SK-N-SH (cell line): Measurements from ENCODE around the gene RNGTT.
"Not testable (repeated sequence)": the region's sequence is repeated elsewhere in the genome, so short reads cannot be mapped to it uniquely, and the experiment has no call there.

ENCODE experiments used
- EP300 ChIP-seq, 2 experiments: IDR thresholded peaks; 2 replicates each; pipeline versions ENCODE4 v1.4.0 to v1.6.1; 2012; ENCODE audit warnings: borderline replicate concordance in 1 of 2, low read depth in 1 of 2, low read length in 1 of 2
- EZH2phosphoT487 ChIP-seq: fragments of 200-600 bp; sonication (generic); IDR thresholded peaks from 2 replicates; pipeline ENCODE4 v1.6.1; 2017; ENCODE audit warnings: low read depth, mixed run types, mild to moderate bottlenecking, antibody characterized with exemption, moderate library complexity, borderline replicate concordance
- FOXM1 ChIP-seq: IDR thresholded peaks from 2 replicates; pipeline ENCODE4 v1.4.0; 2012; ENCODE audit warnings: low read depth, mild to moderate bottlenecking
- NFIC ChIP-seq: IDR thresholded peaks from 2 replicates; pipeline ENCODE4 v1.4.0; 2012; ENCODE audit warnings: borderline replicate concordance
- POLR2AphosphoS5 ChIP-seq: IDR thresholded peaks from 2 replicates; pipeline ENCODE4 v1.6.1; 2012; ENCODE audit warnings: low read depth, low read length
- RFX5 ChIP-seq: IDR thresholded peaks from 2 replicates; pipeline ENCODE4 v1.6.1; 2012; ENCODE audit warnings: mild to moderate bottlenecking, improper control_type of control experiment, low read length
- TF ChIP-seq, protein P1 (sequence below): fragments of 200-600 bp; sonication (generic); IDR thresholded peaks from 2 replicates; pipeline ENCODE4 v1.6.1; 2017; ENCODE audit warnings: antibody characterized with exemption, mild to moderate bottlenecking, moderate library complexity
- TF ChIP-seq, protein P2 (sequence below): IDR thresholded peaks from 2 replicates; pipeline ENCODE4 v1.4.0; 2012; ENCODE audit warnings: low read depth
- TF ChIP-seq, protein P3 (sequence below): IDR thresholded peaks from 2 replicates; pipeline ENCODE4 v1.6.1; 2012; ENCODE audit warnings: mild to moderate bottlenecking, low read depth, low read length, moderate library complexity
- TF ChIP-seq, protein P4 (sequence below): fragments of 150-350 bp; IDR thresholded peaks from 2 replicates; pipeline ENCODE4 v1.6.1; 2017; ENCODE audit warnings: antibody characterized with exemption, low read length, low read depth, borderline replicate concordance

DNA sequence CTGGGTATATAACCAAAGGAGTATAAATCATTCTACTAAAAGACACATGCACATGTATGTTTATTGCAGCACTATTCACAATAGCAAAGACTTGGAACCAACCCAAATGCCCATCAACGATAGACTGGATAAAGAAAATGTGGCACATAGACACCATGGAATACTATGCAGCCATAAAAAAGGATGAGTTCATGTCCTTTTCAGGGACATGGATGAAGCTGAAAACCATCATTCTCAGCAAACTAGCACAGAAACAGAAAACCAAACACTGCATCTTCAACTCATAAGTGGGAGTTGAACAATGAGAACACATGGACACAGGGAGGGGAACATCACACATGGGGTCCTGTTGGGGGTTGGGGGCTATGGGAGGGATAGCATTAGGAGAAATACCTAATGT is 130.3 kb downstream of the RNGTT start:
- TF ChIP-seq POLR2AphosphoS5; FOXM1; EZH2phosphoT487; RFX5; EP300 (IDR thresholded peaks at IDR 0.05; ENCODE audit: borderline replicate concordance in 1 of 2, low read depth in 1 of 2, low read length in 1 of 2); NFIC: not testable (repeated sequence)
- TF ChIP-seq, protein P1, sequence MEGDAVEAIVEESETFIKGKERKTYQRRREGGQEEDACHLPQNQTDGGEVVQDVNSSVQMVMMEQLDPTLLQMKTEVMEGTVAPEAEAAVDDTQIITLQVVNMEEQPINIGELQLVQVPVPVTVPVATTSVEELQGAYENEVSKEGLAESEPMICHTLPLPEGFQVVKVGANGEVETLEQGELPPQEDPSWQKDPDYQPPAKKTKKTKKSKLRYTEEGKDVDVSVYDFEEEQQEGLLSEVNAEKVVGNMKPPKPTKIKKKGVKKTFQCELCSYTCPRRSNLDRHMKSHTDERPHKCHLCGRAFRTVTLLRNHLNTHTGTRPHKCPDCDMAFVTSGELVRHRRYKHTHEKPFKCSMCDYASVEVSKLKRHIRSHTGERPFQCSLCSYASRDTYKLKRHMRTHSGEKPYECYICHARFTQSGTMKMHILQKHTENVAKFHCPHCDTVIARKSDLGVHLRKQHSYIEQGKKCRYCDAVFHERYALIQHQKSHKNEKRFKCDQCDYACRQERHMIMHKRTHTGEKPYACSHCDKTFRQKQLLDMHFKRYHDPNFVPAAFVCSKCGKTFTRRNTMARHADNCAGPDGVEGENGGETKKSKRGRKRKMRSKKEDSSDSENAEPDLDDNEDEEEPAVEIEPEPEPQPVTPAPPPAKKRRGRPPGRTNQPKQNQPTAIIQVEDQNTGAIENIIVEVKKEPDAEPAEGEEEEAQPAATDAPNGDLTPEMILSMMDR: not testable (repeated sequence)
- TF ChIP-seq, protein P2, sequence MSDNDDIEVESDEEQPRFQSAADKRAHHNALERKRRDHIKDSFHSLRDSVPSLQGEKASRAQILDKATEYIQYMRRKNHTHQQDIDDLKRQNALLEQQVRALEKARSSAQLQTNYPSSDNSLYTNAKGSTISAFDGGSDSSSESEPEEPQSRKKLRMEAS: not testable (repeated sequence)
- TF ChIP-seq, protein P3, sequence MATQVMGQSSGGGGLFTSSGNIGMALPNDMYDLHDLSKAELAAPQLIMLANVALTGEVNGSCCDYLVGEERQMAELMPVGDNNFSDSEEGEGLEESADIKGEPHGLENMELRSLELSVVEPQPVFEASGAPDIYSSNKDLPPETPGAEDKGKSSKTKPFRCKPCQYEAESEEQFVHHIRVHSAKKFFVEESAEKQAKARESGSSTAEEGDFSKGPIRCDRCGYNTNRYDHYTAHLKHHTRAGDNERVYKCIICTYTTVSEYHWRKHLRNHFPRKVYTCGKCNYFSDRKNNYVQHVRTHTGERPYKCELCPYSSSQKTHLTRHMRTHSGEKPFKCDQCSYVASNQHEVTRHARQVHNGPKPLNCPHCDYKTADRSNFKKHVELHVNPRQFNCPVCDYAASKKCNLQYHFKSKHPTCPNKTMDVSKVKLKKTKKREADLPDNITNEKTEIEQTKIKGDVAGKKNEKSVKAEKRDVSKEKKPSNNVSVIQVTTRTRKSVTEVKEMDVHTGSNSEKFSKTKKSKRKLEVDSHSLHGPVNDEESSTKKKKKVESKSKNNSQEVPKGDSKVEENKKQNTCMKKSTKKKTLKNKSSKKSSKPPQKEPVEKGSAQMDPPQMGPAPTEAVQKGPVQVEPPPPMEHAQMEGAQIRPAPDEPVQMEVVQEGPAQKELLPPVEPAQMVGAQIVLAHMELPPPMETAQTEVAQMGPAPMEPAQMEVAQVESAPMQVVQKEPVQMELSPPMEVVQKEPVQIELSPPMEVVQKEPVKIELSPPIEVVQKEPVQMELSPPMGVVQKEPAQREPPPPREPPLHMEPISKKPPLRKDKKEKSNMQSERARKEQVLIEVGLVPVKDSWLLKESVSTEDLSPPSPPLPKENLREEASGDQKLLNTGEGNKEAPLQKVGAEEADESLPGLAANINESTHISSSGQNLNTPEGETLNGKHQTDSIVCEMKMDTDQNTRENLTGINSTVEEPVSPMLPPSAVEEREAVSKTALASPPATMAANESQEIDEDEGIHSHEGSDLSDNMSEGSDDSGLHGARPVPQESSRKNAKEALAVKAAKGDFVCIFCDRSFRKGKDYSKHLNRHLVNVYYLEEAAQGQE: not testable (repeated sequence)
- TF ChIP-seq, protein P4, sequence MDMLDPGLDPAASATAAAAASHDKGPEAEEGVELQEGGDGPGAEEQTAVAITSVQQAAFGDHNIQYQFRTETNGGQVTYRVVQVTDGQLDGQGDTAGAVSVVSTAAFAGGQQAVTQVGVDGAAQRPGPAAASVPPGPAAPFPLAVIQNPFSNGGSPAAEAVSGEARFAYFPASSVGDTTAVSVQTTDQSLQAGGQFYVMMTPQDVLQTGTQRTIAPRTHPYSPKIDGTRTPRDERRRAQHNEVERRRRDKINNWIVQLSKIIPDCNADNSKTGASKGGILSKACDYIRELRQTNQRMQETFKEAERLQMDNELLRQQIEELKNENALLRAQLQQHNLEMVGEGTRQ: not testable (repeated sequence)
